IPS-18a (cell line): ENCODE data around the gene ST14.
"Not testable (repeated sequence)": the region's sequence is repeated elsewhere in the genome, so short reads cannot be mapped to it uniquely, and the experiment has no call there.

ENCODE experiments used
- H3K27ac ChIP-seq: one replicate; pipeline ENCODE4 v1.5.1; 2013; ENCODE audit warnings: low read length
- H3K27me3 ChIP-seq: one replicate; pipeline ENCODE4 v1.6.1; 2013; ENCODE audit warnings: mild to moderate bottlenecking, low read length; ENCODE audit not compliant: control insufficient read depth, insufficient read depth
- H3K36me3 ChIP-seq: one replicate; pipeline ENCODE4 v1.6.1; 2013; ENCODE audit warnings: low read depth, low read length; ENCODE audit not compliant: control insufficient read depth
- H3K4me1 ChIP-seq: one replicate; pipeline ENCODE4 v1.6.1; 2013; ENCODE audit warnings: low read depth, low read length; ENCODE audit not compliant: control insufficient read depth
- H3K4me3 ChIP-seq: one replicate; pipeline ENCODE4 v1.5.1; 2013; ENCODE audit warnings: low read length
- H3K9ac ChIP-seq: one replicate; pipeline ENCODE4 v1.6.1; 2013; ENCODE audit warnings: mild to moderate bottlenecking, low read length, moderate library complexity
- H3K9me3 ChIP-seq: one replicate; pipeline ENCODE4 v1.6.1; 2013; ENCODE audit warnings: low read depth, low read length; ENCODE audit not compliant: control insufficient read depth

Gene ST14

DNA sequence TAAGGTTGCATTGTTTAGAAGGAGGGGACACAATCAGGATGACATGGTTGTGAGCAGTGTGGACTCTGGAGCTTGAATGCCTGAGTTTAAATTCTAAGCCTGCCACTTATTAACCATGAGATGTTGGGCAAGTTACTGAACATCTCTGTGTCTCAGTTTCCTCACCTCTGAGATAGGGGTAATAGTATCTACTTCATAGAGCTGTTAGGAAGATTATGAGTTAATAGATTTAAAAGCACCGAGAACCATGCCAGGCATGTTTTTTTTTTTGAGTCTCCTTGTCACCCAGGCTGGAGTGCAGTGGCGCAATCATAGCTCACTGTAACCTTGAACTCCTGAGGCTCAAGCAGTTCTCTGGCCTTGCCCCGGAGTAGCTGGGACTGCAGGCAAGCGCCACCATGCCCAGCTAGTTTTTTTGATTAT lies 33.3 kb downstream of the ST14 start:
- no peaks in the 10 kb centered on the region for H3K9me3 ChIP-seq
- H3K9ac ChIP-seq = no peak overlapping the region
- H3K36me3 ChIP-seq = peaks cover 13% of the 10 kb centered on the region
- no peaks in the 10 kb centered on the region for H3K4me1 ChIP-seq
- no peak overlapping the region for H3K4me3 ChIP-seq
- H3K27me3 ChIP-seq = no peaks in the 10 kb centered on the region
- no peak overlapping the region for H3K27ac ChIP-seq

GRCh38 chr11:130193551-130193950 lies 34.0 kb downstream of the ST14 start:
- H3K9me3 ChIP-seq, H3K27me3 ChIP-seq: not testable (repeated sequence)

GRCh38 chr11:130194241-130195023 lies 34.9 kb downstream of the ST14 start:
- Histone ChIP-seq H3K9me3 (no peaks in the 10 kb centered on the region), H3K27ac (no peak overlapping the region), H3K27me3 (no peaks in the 10 kb centered on the region), H3K36me3 (peaks cover 13% of the 10 kb centered on the region), H3K9ac (no peak overlapping the region), H3K4me3 (no peak overlapping the region), H3K4me1 (no peaks in the 10 kb centered on the region)

More at GRCh38 chr11:130193551-130193950, 34.0 kb downstream of the ST14 start:
- H3K9ac ChIP-seq, H3K4me3 ChIP-seq, H3K4me1 ChIP-seq, H3K27ac ChIP-seq: not testable (repeated sequence)
- peaks cover 13% of the 10 kb centered on the region for H3K36me3 ChIP-seq

GRCh38 chr11:130197386-130198035 lies 37.9 kb downstream of the ST14 start:
- no peaks in the 10 kb centered on the region for H3K4me1 ChIP-seq
- H3K36me3 ChIP-seq = peaks cover 13% of the 10 kb centered on the region
- H3K9me3 ChIP-seq = no peaks in the 10 kb centered on the region
- no peak overlapping the region for H3K4me3 ChIP-seq
- H3K27ac ChIP-seq = no peak overlapping the region
- H3K27me3 ChIP-seq = no peaks in the 10 kb centered on the region
- H3K9ac ChIP-seq = no peak overlapping the region

GRCh38 chr11:130198292-130198691 lies 38.7 kb downstream of the ST14 start:
- H3K27ac ChIP-seq = no peak overlapping the region
- peaks cover 13% of the 10 kb centered on the region for H3K36me3 ChIP-seq
- no peaks in the 10 kb centered on the region for H3K4me1 ChIP-seq
- no peaks in the 10 kb centered on the region for H3K9me3 ChIP-seq
- H3K4me3 ChIP-seq = no peak overlapping the region
- H3K9ac ChIP-seq = no peak overlapping the region
- H3K27me3 ChIP-seq = no peaks in the 10 kb centered on the region

DNA sequence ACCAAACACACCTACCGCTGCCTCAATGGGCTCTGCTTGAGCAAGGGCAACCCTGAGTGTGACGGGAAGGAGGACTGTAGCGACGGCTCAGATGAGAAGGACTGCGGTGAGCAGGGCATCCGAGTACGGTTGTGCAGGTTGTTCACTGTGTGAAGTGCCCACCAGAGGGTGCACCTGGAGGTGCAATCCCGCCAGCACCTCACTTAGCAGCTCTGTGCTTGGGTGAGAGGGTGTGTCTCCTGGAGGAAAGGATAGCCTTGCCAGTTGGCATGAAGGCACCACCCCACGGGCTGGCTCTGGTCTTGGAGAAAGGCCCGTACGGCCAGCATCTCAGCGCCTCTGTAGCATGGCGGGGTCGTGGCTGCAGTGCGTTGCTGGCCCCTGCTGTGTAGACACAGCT lies 39.4 kb downstream of the ST14 start:
- Histone ChIP-seq H3K27ac (no peak overlapping the region), H3K4me1 (no peaks in the 10 kb centered on the region), H3K9ac (no peak overlapping the region), H3K36me3 (peaks cover 13% of the 10 kb centered on the region), H3K27me3 (no peaks in the 10 kb centered on the region), H3K4me3 (no peak overlapping the region), H3K9me3 (no peaks in the 10 kb centered on the region)

DNA sequence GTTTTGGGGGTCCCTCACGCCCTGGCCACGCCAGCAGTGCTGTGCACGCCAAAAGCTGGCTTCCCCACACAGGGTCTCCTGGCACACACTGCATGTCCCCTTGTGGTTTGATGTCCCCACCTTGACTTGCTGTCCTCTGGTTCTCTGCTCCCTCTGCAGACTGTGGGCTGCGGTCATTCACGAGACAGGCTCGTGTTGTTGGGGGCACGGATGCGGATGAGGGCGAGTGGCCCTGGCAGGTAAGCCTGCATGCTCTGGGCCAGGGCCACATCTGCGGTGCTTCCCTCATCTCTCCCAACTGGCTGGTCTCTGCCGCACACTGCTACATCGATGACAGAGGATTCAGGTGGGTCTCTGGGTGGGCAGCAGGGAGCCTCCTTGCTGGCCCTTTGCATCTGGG lies 40.2 kb downstream of the ST14 start:
- Histone ChIP-seq H3K27me3 (no peaks in the 10 kb centered on the region), H3K9ac (no peak overlapping the region), H3K27ac (no peak overlapping the region), H3K9me3 (no peaks in the 10 kb centered on the region), H3K36me3 (peaks cover 10% of the 10 kb centered on the region), H3K4me3 (no peak overlapping the region), H3K4me1 (no peaks in the 10 kb centered on the region)

DNA sequence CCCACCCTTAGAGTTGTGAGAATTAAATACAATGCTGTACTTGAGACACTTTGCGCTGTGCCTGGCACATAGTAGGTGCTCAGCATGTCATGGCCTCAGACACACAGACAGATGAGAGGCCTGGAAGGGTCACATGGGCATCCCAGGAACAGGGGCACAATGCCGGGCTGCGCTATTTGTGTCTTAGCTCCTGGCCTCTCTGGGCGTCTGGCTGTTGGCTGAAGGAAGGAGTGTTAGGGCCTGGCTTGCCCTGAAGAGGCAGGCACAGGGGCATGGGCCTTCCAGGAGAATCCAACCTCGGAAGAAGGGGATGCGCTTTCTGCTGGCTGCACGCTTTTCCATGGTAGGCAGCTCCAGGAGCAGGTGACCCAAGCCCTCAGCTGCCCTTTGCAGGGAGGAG lies 41.4 kb downstream of the ST14 start:
- peaks cover 6% of the 10 kb centered on the region for H3K36me3 ChIP-seq
- H3K9ac ChIP-seq = no peak overlapping the region
- no peaks in the 10 kb centered on the region for H3K4me1 ChIP-seq
- no peaks in the 10 kb centered on the region for H3K9me3 ChIP-seq
- H3K27me3 ChIP-seq = no peaks in the 10 kb centered on the region
- H3K4me3 ChIP-seq = no peak overlapping the region
- H3K27ac ChIP-seq = no peak overlapping the region

DNA sequence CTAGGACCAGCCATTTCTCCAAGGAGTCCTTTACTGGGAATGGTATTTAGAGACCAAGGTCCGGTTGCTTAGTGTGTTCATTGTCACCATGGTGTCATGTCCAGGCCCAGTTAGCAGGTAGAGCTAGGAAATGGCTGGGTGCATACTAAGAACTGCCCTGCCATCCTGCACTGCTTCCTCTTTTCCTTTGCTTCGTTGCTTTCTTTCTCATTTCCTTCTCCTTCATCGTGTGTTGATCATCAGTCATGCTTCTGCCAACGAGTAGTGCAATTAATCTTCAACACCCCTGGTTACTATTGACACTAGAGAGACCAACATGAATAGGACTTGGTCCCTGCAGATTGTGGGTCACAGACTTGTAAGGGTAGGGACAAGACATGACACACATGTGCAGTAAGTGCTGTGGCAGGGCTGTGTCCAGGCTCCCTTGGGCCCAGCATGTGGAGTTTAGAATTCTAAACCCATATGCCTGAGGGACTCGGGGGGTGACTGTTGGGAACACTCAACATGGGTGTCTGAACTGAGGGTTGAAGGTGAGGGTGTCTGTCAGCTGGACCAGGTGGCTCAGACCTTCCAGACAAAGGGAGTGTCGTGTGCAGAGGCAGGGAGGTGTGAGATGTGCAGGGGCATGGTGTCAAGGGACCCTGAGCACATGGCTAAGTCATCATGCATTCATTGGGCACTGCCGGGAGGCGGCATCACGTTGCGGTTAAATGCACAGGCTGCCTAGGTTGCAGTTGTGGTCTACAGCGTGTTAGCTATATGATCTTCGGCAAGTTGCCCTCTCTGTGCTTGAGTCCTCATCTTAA lies 42.6 kb downstream of the ST14 start:
- no peaks in the 10 kb centered on the region for H3K9me3 ChIP-seq
- H3K9ac ChIP-seq = no peak overlapping the region
- H3K4me3 ChIP-seq = no peak overlapping the region
- H3K36me3 ChIP-seq = no peaks in the 10 kb centered on the region
- no peaks in the 10 kb centered on the region for H3K27me3 ChIP-seq
- H3K4me1 ChIP-seq = no peaks in the 10 kb centered on the region
- no peak overlapping the region for H3K27ac ChIP-seq

DNA sequence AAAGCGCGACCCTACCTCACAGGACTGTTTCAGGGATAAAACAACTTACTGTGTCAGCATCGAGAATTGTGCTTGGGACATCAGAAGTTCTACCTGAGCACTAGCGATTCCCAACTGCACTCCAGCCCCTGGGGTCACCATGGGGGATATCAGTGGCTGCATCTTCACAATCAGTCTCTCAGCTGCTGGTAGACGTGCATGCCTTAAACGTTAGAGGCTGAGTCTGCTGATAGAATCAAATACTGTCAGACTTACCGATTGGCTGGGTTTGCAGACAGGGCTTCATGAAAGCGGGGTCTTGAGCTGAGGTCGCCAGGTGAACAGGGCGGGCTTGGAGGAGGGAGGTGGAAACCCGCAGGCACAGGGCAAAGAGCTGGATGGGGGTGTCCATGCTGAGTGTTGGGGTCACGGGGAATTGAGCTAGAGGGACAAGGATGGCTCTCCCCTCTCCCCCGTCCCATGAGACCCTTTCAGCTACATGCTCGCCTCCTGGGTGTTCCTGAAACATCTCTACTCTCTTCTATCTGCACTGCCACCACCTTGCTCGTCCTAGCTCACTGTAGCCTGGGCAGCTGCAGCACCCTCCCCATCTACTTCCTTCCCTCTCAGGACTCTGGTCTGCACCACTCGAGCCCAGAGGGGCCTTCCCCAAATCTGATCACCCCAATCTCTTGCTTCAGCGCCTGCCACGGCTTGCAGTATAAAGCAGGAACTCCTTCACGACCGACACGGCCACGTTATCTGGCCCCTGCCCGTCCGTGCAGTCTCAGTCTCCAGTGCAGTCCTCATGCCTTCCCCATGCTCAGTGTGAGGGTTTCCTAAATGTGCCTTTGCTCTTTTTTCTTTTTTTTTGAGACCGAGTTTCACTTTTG lies 43.5 kb downstream of the ST14 start:
- Histone ChIP-seq H3K27ac (no peak overlapping the region), H3K9me3 (no peaks in the 10 kb centered on the region), H3K9ac (no peak overlapping the region), H3K27me3 (no peaks in the 10 kb centered on the region), H3K4me3 (no peak overlapping the region), H3K36me3 (no peaks in the 10 kb centered on the region), H3K4me1 (no peaks in the 10 kb centered on the region)
